ENCODE data around the gene PAXIP1.

Gene PAXIP1

GRCh38 chr7:154994996-154995395, 7.9 kb downstream of the PAXIP1 start:
- H3K27ac ChIP-seq = no peak overlapping the region
- TF ChIP-seq CTCF (conservative IDR thresholded peaks at IDR 0.05) = no peak
- TF ChIP-seq ZFX (IDR thresholded peaks at IDR 0.05) = no peak

DNA sequence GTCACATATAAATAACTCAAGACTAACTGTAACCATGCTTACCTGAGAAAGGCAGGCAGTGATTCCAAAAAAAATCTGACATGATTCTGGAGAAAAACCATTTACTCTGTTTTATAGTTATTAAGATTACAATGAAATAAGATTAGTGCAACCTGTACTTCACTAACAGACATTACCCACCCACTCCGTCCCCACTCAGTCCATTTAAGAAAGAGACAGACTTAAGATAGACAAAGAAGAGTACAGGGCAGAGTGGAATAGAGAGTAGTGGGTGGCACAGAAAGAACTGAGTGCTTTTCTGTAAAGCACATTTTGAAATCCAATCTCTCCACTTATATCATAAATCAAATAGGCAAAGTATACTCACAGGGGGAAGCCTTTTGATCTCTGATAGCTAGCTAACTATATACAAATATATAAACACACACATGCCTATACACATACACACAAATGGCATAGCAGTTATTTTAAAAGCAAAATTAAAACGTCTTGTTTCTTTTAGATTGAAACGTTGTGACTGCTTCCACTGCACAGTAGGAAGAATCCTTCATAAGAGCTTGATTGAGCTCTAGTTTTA, 11.9 kb downstream of the PAXIP1 start:
- TF ChIP-seq CTCF (conservative IDR thresholded peaks at IDR 0.05) (no peak), ZFX (IDR thresholded peaks at IDR 0.05) (no peak)
- no peak overlapping the region for H3K27ac ChIP-seq

DNA sequence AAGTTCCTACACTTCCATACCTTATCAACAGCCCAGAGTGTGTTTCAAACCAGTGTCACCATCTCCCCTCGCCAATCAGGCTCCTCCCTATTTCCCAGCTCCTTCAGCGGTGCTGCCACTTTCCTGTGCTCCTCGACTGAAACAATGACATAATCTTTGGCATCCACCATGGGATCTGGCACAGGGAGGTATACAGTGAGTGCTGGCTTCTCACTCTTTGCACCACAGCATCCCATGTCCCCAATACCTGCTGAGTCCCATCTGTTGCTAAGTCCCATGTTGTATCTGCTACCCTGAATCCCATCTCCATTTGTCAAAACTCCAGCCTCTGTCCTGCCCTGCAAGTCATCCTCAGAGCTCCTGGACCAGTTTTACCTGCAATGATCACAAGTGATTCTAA, 15.4 kb downstream of the PAXIP1 start:
- TF ChIP-seq CTCF (conservative IDR thresholded peaks at IDR 0.05) (no peak), ZFX (IDR thresholded peaks at IDR 0.05) (no peak)
- H3K27ac ChIP-seq = no peak overlapping the region

GRCh38 chr7:154986200-154986945, 16.6 kb downstream of the PAXIP1 start:
- H3K27ac ChIP-seq = no peak overlapping the region
- TF ChIP-seq ZFX (IDR thresholded peaks at IDR 0.05) = no peak
- no peak for TF ChIP-seq CTCF (conservative IDR thresholded peaks at IDR 0.05)

- TF ChIP-seq CTCF (conservative IDR thresholded peaks at IDR 0.05) (no peak), ZFX (IDR thresholded peaks at IDR 0.05) (no peak)
- H3K27ac ChIP-seq = no peak overlapping the region
Measured at GRCh38 chr7:154985230-154985629, 17.7 kb downstream of the PAXIP1 start.

- TF ChIP-seq CTCF (conservative IDR thresholded peaks at IDR 0.05) (no peak), ZFX (IDR thresholded peaks at IDR 0.05) (no peak)
- no peak overlapping the region for H3K27ac ChIP-seq
Measured at GRCh38 chr7:154984601-154985188, 18.2 kb downstream of the PAXIP1 start.

GRCh38 chr7:154978017-154978416, 24.9 kb downstream of the PAXIP1 start:
- no peak for TF ChIP-seq ZFX (IDR thresholded peaks at IDR 0.05)
- TF ChIP-seq CTCF (conservative IDR thresholded peaks at IDR 0.05) = no peak
- H3K27ac ChIP-seq = no peak overlapping the region
